GM10248 (cell line): ENCODE results near the gene TMED10.
"Not testable (repeated sequence)": the region's sequence is repeated elsewhere in the genome, so short reads cannot be mapped to it uniquely, and the experiment has no call there.

Experiments used
- CTCF ChIA-PET: fragments of 300-600 bp; sonication (Branson Sonifier 250); formaldehyde crosslinking; extraction: SDS; loops from one replicate; lab custom pipeline; 2021; ENCODE audit warnings: antibody characterized with exemption; lab: Yijun Ruan, JAX
- POLR2A ChIA-PET: fragments of 350-650 bp; sonication (Branson Sonifier 250); formaldehyde crosslinking; extraction: SDS; loops from one replicate; lab custom pipeline; 2020; ENCODE audit warnings: antibody characterized with exemption; lab: Yijun Ruan, JAX
- DNase-seq: peaks from one replicate; pipeline ENCODE4 v3.0.0; 2012; ENCODE audit errors: extremely low spot score
- TF ChIP-seq, protein P1 (sequence below): IDR thresholded peaks from 2 replicates; pipeline ENCODE4 v1.5.1; 2012; ENCODE audit warnings: mild to moderate bottlenecking, low read depth; ENCODE audit errors: extremely low read depth, missing control alignments, control extremely low read depth

Gene TMED10

GRCh38 chr14:75132382-75133086 is 43.9 kb downstream of the TMED10 start:
- POLR2A ChIA-PET = interaction anchor here (0.7 kb wide), 1 partner anchor 168 kb away, joined by 4 read pairs; no protein-coding TSS in a partner anchor
- TF ChIP-seq, protein P1, sequence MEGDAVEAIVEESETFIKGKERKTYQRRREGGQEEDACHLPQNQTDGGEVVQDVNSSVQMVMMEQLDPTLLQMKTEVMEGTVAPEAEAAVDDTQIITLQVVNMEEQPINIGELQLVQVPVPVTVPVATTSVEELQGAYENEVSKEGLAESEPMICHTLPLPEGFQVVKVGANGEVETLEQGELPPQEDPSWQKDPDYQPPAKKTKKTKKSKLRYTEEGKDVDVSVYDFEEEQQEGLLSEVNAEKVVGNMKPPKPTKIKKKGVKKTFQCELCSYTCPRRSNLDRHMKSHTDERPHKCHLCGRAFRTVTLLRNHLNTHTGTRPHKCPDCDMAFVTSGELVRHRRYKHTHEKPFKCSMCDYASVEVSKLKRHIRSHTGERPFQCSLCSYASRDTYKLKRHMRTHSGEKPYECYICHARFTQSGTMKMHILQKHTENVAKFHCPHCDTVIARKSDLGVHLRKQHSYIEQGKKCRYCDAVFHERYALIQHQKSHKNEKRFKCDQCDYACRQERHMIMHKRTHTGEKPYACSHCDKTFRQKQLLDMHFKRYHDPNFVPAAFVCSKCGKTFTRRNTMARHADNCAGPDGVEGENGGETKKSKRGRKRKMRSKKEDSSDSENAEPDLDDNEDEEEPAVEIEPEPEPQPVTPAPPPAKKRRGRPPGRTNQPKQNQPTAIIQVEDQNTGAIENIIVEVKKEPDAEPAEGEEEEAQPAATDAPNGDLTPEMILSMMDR = peak; percentile 72
- CTCF ChIA-PET = interaction anchor here (1.0 to 5.5 kb wide), 12 partner anchors 9 to 524 kb away, joined by 3 to 102 read pairs (median 4); no protein-coding TSS in a partner anchor

DNA sequence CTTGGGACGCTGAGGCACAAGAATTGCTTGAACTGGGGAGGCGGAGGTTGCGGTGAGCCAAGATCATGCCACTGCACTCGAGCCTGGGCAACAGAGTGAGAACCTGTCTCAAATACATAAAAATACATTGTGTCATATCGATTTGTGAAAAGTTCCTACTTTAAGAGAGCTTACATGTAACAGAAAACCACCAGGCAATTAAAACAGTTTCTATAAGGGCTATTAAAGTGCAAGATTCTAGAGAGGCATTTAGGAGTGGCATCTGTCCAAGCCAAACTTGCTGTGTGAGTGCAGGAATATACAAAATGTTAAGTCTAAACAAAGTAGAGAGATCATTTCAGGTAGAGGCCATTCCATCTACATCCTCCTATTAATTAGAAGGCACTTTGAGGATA is 47.8 kb downstream of the TMED10 start:
- ChIA-PET CTCF (interaction anchor here (0.7 to 5.5 kb wide), 6 partner anchors 39 to 432 kb away, joined by 3 to 102 read pairs (median 4); no protein-coding TSS in a partner anchor), POLR2A (no interaction called here)
- TF ChIP-seq, protein P1 = no peak
- DNase-seq = no peak

More at GRCh38 chr14:75132382-75133086, 43.9 kb downstream of the TMED10 start:
- peak; percentile 40 for DNase-seq

DNA sequence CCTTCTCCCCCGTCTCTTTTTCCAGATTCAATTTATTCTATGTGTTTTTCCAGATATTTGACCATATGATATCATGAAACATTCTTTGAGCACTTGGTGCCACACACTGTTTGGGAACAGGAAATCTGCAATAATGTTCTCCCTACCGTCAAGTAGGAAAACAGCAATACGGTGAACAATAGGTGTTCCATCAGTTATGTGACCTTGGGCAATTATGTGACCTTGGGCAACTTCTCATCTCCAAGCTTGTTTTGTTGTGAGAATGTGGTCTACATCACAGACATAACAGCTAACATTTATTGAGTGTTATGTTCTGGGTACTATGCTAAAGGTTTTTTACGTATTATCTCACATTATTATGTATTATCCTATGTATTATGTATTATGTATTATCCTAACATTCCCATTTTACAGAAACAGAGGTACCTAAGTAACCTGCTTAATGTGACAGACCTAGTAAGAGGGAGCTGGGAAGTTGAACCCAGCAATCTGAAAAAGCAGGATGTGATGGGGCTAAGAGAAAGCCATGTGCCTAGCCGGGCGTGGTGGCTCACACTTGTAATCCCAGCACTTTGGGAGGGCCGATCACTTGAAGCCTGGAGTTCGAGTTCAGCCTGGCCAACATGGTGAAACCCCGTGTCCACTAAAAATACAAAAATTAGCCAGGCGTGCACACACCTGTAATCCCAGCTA is 48.4 kb downstream of the TMED10 start:
- TF ChIP-seq, protein P1 = no peak
- DNase-seq = no peak
- ChIA-PET CTCF (interaction anchor here (1.4 to 5.5 kb wide), 4 partner anchors 39 to 267 kb away, joined by 3 to 102 read pairs (median 8); no protein-coding TSS in a partner anchor), POLR2A (no interaction called here)

DNA sequence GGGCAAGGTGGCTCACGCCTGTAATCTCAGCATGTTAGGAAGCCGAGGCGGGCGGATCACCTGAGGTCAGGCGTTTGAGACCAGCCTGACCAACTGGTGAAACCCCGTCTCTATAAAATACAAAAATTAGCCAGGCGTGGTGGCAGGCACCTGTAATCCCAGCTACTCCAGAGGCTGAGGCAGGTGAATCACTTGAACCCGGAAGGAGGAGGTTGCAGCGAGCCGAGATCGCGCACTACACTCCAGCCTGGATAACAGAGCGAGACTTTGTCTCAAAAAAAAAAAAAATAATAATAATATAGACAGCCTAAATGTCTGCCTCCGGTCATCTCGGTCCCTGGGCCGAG is 49.0 kb downstream of the TMED10 start:
- DNase-seq, POLR2A ChIA-PET: not testable (repeated sequence)
- CTCF ChIA-PET = interaction anchor here (1.0 to 5.5 kb wide), 4 partner anchors 39 to 326 kb away, joined by 3 to 102 read pairs (median 4); no protein-coding TSS in a partner anchor

DNA sequence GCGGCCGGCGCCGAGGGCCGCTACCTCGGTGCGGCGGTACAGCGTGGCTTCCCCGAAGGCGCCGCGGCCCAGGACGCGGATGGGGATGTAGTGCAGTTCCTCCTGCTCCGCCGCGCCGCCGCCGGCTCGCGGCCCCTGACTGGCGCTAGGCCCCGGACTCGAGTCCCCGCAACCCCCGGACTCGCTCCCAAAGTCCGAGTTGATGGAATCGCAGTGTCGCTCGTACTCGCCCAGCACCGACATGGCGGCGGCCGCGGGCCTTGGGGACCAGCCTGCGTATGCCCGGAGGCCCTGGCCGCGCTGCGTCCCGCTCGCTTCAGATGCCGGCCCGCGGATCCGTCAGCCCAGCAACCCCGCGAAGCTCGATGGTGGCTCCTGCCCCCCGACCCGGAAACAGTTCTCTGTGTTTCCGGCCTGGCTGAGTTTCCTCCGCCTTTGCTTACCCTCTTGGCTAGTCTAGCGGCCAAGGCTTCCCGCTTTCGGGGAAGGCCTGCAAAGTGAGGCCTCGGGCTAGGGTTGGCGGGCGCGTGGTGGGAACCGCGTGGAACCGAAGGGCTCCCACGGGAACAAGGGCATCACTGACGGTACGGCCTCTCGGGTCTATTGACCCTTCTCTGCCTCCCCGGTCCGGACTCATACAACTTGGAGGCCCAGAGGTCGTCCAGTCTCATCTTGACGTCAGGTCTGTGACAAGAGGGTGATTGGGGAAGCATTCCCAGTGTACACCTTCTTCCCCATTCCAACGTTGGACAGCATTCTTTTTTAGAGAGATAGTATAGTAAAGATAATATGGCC is 49.5 kb downstream of the TMED10 start, which contains the start of gene NEK9:
Gene NEK9 (minus strand): TSS at position 370 of the 795 bp plus-strand sequence. CDS start 127 bp downstream, at position 243.
- TF ChIP-seq, protein P1 = no peak
- ChIA-PET CTCF (interaction anchor here (0.7 to 5.5 kb wide), 10 partner anchors 9 to 527 kb away, joined by 3 to 102 read pairs (median 4); no protein-coding TSS in a partner anchor), POLR2A (no interaction called here)
- peak; percentile 94 for DNase-seq

- POLR2A ChIA-PET = no interaction called here
- CTCF ChIA-PET = interaction anchor here (0.7 to 1.6 kb wide), 8 partner anchors 8 to 527 kb away, joined by 3 to 6 read pairs (median 4); no protein-coding TSS in a partner anchor
Observed at GRCh38 chr14:75126121-75126544, 50.3 kb downstream of the TMED10 start.

More at GRCh38 chr14:75126121-75126544, 50.3 kb downstream of the TMED10 start:
- DNase-seq = no peak
- TF ChIP-seq, protein P1 = no peak
